Activated CD4-positive, CD25-positive, alpha-beta regulatory T cell treated with anti-CD3 and anti-CD28 coated beads, Interleukin-2, amount 50 U/mL, for 24 hours (primary cell): ENCODE measurements around the gene DYRK1A.

Experiments
- ATAC-seq, 2 donors: fragments of 150-1000 bp; cut with Tn5 transposase; one replicate each; pipeline ENCODE4 v1.10.0; 2021; ENCODE audit warnings: mild to moderate bottlenecking in 1 of 2, moderate library complexity in 1 of 2

Gene DYRK1A

DNA sequence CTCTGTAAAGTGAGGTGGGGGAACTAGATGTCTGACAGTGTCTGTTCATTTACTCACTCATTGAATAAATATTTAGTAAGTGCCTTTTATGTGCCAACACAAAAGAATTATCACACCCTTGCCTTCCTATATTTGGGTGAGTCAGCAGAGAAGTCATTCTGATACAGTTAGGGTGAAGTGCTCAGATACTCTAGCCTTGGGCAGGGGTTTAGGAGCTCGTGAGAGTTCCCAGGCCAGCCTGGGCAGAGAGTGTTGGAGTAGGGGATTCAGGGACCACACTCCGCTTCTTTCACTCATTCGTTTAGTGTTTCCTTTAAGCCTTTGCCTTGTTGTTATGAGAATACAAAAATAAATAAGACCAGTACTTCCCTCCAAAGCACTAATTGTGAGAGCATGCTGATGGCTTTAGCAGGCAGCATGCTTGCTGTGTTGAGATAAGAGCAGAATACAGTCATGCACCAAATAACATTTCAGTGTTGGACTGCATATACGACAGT is 83.9 kb downstream of the DYRK1A start:
- peak; percentile 72 to 91 for ATAC-seq

DNA sequence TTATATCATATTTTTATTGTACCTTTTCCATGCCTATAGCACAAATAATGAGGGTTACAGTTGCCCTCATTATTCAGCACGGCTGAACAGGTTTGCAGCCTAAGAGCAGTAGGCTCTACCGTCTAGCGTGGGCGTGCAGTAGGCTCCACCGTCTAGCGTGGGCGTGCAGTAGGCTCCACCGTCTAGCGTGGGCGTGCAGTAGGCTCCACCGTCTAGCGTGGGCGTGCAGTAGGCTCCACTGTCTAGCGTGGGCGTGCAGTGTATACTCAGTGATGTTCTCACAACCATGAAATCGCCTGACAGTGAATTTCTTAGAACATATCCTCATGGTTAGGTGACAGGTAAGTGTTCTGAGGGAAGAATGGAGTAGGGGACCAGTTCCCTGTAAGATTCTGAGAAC is 84.9 kb downstream of the DYRK1A start:
- no peak for ATAC-seq

DNA sequence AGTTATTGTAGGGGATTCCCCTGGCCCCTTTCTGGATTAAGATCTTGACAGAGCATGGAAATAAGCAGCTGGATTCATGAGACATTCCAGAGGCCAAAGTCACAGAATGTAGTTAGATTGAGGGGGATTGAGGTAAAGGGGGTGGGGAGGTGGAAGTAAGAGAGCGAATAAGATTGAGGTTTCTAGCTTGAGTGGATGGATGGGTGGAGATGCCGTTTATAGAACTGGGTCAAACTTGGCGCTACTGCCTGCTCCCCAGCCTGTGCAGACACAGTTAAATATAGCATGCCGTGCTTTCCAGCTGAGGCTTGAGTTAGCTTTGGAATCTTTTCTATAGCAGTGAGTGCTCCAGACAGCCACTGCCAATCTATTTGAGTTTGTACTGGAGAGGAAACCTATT is 85.7 kb downstream of the DYRK1A start:
- ATAC-seq, result no peak

DNA sequence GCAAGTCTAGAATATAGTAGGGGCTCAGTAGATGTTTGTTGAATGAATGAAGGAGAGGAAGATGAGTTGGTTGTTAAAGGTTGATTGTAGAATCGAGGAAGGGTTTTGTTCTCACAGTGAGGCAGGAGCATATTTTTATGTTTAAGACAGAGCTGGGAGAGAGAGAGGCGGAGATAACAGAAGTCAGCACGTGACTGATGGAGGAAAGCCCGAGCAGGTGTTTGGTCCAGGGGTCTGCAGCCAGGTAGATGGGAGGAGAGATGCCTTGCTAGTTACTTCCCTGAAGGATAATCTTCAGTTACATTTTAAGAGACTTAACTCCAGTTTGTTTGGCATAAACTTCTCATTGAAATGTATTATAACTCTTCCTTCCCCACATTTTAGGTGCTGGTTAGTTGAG is 86.8 kb downstream of the DYRK1A start:
- ATAC-seq, result no peak

DNA sequence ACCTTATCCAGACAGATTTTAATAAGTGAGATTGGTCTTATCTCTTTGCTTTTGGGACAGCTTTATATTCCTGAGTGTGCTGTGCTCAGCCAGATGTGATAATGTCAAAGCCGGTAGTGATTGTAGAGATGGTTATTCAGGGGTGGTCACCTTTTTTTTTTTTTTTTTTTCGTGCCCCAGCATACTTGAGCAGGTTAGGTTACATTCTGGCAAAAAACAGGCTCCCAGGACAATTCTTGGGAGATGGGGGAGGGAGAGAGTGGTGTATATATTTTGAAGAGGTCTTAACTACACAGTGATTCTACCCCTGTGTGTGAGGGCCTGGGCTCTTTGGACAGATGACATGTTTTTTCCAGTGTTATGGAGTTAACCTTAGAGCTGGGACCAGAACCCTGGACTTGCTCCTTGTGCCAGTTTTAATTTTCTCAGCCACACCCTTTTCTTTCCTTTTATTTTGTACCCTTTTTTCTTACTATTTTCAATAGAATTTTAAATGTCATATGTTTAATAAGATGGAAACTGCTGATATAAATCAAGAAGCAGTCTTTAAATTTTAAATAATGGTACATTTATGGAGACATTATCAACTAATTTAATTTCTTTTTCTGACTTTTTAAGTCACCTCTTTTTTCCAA is 88.4 kb downstream of the DYRK1A start:
- no peak for ATAC-seq

DNA sequence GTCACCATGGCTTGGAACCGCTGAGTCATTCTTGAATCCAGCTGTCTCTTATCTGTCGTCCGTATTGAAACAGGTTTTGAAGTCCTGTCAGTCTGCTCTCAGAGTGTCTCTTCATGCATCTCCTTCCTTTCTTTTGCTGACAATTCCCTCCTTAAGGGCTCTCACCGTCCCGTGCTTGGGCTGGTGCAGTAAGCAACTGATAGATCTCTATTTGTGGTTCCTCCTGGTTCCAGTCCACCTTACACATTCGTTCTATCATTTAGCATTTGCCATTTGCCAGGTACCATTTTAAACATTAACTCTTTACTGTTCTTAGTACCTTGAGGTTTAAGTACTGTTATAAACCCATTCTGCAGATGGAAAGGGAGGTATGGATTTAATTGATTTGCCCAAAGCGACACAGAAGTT is 88.9 kb downstream of the DYRK1A start:
- peak; percentile 21 to 22 for ATAC-seq

DNA sequence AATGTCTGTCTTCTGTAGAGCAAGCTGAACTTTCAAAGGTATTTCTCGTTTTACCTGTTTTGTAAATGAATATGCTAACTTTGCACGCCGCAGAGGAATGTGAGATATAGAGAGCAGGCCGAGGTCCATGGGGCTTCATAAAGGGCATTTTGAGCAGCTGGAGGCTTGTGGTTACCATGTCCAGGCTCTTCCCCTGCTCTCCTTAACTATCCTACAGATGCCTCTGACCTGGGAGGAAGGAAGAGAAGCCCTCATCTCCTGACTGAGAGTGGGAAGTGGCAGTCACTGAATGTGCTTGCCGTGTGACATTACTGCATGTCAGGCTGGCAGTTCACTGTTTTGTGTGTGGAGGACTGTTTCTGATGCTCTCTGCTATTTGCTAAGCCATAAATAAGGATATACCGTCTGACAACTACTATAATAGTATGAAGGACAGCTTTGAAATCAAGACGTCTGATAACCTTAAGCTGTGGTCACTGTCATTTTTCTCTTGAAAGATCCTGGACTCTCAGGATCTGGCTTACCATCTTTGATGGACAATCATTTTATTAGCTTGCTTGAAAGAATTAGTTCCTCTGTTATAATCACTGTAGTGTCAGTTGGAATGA is 92.2 kb downstream of the DYRK1A start:
- no peak for ATAC-seq

DNA sequence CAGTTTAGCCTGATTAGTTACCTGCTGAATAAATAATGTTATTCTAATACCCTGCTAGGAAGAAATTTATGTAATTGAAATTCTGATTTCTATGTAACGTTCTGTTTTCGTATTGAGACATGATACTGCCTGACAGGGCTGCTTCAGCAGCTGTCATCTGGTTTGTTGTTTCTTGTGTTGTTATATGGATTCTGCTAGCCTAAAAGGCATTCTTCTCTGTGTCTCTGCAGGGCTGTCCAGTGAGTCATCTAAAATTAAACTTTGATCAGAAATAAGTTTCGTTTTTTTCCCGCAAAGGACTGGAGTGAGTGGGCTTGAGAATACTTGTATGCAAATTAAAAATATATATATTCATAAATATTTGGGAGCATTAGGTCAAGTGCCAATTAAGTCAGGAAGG is 93.0 kb downstream of the DYRK1A start:
- no peak for ATAC-seq

DNA sequence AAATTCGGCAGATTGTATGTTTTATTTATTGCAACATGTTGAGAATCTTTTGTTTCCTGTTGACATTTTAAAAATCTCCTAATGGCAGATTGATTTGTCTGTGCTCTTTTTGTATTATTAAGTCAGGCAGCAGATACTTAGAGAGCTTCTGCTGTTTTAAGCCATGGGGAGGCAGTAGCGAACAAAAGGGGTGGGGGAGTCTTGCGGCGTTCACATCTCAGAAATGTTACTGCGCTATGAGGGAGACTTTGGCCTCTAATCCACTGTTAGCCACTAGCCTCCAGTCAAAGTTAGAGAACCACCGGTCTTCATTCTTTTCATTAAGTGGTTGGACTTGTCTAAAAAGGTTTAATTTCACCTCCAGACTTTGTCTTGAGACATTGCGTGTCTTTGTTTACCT is 93.6 kb downstream of the DYRK1A start:
- no peak for ATAC-seq

DNA sequence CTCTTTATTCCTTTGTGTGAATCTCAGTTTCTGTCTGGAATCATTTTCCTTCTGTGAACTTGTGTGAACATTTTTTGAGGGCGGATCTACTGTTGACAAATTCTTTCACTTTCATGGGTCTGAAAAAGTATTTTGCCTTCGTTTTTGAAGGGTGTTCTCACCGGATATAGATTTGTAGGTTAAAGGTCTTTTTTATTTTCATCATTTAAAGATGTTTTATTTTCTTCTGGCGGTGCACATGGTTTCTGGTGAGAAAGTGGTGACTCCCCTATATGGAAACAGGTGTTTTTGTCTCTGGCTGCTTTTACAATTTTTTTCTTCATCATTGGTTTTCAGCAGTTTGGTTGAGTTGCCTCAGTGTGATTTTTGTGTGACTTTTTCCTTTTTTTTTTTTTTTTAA is 94.9 kb downstream of the DYRK1A start:
- peak; percentile 30 to 34 for ATAC-seq

DNA sequence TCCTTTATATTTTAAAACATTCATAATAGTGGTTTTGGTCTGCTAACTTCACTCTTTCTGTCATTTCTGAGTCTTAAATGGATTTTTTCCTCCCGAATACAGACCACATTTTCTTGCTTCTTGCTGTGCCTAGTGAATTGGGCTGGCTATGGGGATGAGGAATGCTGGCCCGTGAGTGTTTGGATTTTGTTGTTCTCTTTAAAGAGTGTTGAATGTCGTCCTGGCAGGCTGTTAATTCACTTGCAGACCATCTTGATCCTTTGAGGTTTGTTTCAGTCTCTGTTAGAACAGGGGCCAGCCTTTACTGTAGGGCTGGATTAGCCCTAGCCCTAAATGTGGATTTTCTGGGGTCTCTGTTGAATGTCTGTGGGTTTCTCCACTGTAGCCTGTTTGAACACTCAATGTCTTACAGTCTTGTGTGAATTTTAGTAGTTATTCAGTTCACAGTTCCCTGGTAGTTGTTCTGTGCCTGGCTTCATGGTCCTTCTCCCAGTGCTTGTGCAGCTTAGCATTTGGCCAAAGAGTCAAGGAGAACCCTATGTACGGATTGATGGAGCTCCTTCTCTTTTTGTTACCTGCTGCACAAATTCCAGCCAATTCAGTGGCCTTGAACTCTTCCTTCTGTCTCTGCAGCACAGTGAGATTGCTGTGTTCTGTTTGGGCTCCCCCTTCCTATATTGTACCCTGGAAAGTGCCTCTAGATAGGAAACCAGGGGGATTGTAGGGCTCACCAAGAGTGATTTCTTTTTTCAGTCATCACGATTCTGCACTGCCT is 95.7 kb downstream of the DYRK1A start:
- ATAC-seq, result no peak

DNA sequence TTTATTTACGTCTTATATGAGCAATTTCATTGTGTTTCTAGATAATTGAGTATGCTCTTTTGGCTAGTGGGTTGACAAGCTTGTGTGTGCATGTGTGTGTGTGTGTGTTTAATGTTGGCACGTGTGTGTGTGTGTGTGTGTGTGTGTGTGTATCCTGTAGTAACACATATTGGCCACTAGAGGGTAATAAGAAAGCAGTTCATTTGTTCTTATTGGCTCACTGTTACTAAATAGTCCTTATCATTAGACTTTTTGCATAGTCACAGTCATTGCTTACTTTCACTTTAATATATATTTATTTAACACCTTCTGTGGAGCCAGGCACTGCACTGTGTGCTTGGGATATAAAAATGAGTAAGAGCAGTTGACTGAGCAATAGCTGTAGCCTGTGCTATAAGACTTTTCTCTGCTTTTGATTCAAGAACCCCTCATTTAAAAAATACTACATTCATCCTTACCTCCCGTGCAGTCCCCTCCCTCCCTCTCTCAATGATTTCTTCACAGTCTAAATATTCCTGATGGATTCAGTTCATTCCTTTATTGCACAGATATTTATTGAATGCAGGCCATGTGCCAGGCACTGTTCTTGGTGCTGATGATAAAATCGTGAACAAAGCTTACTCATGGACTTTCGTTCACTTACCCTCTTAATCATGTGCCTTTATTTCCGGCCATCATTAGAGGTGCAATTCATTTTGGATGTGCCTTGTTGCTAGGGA is 96.7 kb downstream of the DYRK1A start:
- peak; percentile 85 to 88 for ATAC-seq

DNA sequence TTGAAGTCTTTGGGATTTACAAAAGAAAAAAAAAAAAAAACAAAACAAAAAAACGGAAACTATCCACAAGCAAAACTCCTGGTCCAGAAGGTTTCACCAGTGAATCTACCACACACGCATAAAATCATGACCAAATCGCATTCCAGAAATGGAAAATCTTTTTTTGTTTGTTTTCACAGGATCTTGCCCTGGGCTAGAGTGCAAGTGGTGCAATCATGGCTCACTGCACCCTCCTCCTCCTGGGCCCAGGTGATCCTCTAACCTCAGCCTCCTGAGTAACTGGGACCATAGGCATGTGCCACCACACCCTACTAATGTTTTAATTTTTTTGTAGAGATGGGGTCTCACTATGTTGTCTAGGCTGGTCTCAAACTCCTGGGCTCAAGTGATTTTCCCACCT is 100.5 kb downstream of the DYRK1A start:
- ATAC-seq, result no peak

DNA sequence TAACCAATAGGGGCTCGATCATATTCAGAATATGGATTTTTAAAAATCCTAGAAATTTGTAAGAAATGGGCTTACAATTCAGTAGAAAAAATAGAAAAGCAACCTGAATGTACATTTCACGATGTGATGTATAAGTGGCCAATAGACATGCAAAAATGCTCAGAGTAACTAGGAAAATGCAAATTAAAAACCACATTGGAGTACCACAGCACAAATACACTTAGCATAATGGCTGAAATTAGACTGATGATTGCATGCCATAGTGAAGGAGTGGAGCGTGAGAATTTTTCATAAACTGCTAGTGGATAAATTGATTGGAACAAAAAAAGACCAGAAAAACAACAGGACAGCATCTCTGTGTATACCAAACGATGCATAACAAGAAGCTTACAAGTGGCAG is 102.3 kb downstream of the DYRK1A start:
- no peak for ATAC-seq

DNA sequence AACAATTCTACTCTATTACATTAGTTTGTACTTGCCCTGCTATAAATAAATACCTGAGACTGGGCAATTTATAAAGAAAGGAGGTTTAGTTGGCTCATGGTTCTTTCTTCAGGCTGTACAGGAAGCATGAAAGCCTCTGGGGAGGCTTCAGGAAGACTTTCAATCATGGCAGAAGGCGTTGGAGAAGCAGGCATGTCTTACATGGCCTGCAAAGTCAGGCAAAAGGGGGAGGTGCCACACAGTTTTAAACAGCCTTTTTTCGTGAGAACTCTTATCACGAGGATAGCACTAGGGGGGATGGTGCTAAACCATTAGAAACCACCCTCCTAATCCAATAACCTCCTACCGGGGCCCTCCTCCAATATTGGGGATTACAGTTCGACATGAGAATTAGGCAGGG is 102.9 kb downstream of the DYRK1A start:
- no peak for ATAC-seq

DNA sequence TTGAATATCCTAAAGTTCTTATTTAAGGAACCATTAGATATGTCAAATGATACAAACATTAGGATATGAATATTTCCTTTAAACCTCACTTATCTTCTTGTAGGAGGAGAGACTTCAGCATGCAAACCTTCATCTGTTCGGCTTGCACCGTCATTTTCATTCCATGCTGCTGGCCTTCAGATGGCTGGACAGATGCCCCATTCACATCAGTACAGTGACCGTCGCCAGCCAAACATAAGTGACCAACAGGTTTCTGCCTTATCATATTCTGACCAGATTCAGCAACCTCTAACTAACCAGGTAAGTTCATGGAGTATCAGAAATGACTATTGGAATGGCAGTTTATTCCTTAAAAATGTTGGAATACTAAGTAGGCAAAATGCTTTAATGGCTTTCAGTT is 106.0 kb downstream of the DYRK1A start:
- ATAC-seq, result no peak

DNA sequence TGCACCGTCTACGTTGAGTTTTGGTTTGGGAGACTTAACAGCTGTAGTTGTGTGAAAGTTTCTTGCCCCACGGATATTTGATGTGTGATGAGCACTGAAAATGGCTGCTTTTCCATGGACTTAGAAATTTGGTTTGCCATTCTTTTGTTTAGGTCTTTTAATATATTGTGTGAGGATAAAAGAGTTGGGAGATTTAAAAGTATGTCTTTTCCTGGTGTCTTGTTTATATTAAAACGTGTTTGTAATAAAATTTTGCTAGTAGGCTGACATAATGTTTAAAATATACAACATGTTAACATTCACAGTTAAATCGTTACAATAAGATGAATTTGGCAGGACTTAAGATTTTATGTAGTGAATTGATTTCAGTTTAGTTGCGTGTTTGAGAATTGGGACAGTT is 106.9 kb downstream of the DYRK1A start:
- no peak for ATAC-seq

DNA sequence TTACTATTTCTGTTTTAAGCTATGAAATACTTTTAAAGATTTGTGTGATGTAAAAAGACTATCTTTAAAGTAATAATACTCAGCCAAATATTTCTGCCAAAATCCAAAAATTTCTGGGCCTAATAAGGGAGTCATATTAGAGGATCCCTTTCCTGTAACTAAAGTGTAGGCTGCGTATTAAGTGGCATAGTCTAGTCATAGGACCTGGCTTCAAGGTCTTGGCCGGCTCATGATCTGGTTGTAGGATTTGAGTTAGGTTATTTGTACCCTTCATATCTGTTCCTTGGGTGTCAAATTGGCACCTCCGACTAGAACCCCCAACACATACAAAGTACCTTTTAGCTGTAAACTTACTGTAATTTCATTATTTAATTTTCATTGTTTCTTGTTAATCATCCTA is 107.8 kb downstream of the DYRK1A start:
- ATAC-seq, result no peak

DNA sequence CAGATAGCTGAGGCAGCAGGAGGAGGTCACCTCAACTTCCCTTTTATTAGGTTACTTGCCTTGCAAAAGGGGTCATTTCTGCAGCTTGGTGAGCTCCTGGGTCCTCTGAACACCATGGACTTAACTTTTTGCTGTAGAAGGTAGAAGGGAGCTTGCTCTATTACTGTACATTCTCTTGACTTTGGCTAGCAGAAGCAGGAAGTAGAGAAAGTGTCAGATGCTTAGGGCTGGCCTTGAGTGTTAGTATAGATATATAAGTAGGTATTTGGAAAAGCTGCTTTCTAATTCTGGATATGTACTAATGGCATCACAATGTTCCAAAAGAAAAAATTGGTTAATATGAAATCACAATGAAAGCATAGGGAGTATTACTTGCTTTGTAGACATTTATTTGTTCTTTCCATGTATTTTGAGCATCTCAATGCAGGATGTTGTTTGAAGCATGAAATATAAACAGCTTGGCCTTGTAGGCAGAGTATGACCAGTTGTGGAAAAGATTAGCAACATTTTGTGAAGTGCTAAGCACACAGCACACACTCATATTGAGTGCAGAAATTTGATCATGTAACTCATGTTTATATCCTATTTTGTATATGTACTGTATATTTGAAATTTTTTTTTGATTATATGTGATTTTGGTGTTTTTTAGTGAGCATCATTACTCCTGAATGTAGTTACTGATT is 108.8 kb downstream of the DYRK1A start:
- no peak for ATAC-seq

DNA sequence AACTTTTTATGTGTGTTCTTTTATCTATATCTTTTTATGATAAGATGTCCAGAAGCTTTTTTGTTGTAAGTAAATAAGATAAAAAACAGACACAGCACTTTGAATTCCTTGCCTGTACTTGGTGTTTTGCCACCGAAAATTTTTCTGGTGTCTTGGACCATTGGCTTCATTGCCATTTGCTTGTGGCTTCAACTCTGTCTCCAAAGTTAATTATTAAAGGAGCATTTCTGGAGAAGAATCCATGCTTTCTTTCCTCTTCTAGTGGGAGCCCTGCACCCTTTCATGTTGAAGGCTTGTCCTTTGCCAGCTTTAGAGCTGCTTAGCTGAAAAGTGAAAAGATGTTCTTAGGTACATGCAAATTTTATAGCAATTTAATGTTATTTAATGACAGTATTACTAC is 112.2 kb downstream of the DYRK1A start:
- no peak for ATAC-seq

DNA sequence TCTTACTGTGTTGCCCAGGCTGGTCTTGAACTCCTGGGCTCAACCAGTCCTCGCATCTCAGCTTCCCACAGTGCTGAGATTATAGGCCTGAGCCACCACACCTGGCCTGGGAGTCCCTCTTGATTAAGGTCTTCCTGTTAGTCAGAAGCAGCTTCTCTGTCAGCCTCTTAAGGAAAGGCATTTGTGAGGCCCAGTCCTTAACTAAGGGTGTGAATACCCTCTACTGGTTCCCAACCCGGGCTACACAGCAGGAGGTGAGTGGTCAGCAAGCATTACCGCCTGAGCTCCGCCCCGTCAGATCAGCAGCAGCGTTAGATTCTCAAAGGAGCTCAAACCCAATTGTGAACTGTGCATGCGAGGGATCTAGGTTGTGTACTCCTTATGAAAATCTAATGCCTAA is 117.2 kb downstream of the DYRK1A start:
- ATAC-seq, result no peak

DNA sequence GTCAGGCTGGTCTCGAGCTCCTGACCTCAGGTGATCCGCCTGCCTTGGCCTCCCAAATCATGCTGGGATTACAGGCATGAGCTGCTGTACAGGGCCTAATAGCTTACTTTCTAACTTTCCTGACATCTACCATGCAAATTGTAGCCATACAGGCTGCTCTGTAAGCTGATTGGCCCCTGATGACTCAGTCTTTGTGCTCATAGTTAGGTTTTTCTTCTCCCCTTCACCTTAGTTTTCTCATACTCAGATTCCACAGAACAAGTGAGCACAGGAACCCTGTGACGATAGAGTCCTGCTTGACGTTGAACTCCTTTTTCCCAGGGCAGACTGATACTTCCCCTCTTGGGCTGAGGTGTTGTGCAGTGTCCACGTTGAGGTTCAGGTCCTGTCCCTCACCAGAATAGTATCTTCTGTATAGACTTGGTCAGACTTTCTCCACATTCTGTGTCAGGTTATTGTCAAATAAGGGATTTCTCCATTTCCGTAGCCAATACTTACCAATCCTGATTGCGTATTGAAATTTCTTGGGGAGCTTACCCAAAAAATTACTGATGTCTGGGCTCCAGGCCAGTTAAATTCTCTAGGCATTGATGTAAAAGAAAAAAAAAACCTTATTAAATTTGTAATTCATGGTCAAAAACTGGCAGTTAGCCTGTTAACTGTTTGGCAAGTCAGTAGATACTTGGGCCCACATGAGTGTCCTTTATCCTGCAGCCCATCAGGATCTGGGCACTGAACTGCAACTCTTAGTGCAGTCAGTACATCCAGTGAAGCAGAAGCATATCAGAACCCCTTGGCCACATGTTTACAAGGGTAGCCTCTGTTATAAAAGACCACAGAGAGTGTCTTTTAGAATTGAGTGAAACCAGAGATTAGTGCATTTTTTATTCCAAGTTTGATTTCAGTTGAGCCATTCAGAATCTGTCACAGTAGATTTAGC is 118.2 kb downstream of the DYRK1A start:
- peak in 1 of 2 donors; percentile 38 for ATAC-seq
